IPS-18c (cell line): ENCODE data around the gene STAT6.

Experiments used
- H3K4me3 ChIP-seq: 2 replicates; pipeline ENCODE4 v1.7.0; 2013; ENCODE audit warnings: low read depth, mild to moderate bottlenecking, low read length, moderate library complexity; ENCODE audit not compliant: insufficient read depth
- H3K9me3 ChIP-seq: one replicate; pipeline ENCODE4 v1.6.1; 2013; ENCODE audit warnings: mild to moderate bottlenecking, low read length, moderate library complexity; ENCODE audit not compliant: control insufficient read depth, insufficient read depth

STAT6 gene

DNA sequence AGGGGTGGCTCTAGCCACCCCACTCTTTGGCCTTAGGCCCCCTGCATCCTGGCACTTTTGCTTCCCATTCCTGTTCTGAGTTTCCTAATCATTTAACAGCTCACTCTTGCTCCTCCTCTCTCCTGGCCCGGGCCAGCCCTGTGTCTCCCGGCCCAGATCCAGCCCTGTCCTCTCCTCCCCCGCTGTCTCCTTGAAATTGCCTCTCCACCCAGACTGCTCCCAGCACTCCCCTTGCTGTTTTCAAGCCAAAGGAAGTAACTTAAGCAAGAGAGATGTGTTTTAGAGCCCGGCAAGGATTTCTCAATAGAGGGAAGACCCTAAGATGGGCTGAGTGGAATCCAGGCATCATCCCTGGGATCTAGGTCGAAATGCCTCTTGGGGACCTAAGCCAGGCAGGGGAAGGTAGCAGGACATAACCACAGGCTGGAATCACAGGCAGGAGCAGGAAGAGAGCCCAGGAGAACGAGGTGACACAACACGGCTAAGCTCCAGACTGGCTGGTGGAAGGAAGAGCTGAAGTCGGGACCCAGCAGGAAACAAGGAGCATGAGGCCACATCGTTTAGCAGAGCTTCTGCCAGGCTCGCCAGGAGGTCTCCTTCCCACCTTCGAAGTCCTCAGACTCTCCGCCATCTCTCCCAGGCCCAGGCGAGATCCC is 38.2 kb upstream of the STAT6 start:
- Histone ChIP-seq H3K9me3 (peaks cover 3% of the 10 kb centered on the region), H3K4me3 (no peak overlapping the region)

DNA sequence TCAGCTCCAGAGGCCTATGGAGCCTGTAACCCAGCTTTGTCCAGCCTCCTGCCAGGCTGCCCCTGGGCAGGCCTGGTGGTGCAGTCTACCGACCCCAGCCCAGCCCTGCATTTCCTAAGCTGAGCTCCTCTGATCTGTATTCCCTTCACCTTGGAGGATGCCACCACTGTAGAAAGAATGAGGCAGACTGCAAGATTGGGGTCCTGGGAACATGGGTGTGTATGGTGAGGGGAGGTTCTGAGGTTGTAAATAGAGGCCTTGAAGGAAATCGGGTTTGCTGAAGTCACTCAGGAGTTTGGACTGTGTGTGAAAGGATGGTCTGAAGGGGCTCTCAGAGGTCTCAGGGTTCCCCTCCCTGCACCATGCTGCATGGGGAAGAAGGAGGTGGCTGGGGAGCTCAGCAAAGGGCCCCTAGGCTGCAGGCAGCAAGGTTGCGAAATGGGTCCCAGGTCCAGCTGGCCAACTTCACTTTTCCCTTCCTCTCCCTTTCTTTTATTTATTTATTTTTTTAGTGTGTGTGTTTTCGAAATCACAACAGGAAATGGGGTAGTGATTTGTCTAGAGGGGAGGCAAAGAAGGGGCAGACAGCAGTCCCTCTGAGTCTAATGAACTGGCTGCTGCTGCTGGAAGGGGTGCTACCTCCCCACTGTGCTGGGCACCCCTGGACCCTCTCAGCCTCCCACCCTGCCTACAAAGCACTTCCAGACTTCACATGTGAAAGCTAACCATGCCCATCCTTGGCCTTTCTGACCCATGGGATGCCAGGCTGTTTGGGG is 37.5 kb upstream of the STAT6 start:
- H3K4me3 ChIP-seq, result no peak overlapping the region
- peaks cover 3% of the 10 kb centered on the region for H3K9me3 ChIP-seq

DNA sequence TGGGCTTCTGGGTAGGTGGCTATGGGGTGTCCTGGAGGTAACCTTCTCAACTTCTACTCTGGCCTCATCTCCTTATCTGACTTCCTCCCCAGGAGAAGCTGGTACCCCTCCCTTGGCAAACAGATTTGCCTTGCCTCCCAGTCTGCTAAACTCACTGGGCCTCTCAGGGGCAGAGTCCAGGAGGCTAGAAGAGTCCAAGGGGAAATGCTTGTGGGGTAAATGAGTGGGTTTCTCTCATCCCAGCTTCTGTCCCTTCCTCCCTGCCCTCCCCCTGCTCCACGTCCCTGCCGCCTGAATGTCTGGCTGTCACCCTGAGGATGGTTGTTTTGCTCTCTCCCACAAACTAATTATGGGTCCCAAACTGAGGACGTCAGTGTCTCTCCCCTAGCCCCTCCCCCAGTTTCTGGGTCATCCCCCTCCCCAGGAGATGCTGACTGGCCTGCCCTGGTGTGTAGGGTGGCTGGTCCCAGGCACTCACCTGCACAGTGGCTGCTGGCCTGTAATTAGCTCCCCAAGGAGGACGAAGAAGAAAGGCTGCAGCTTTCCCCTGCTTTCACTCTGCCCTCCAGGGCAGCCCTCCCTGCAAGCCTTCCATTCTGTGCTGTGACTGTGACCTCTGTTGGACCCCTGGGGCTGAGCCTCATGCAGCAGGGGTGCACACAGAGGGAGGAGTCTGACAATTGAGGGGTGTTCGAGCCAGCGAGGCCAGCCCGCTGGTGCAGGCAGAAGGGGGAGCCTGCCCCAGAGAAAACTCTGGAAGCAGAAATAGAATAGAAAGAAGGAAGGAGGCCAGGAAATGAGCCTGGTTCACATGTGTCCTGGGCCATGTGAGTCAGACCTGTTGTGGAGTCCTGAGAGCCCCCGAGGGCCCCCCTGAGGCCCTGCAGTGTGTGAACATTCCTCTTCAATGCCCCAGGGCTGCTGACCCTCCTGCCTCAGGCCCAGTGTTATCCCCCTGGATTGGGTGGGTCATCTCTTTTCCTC is 36.1 kb upstream of the STAT6 start, which contains the start of gene LRP1-AS:
LRP1-AS (minus strand) TSS at position 659 of the 984 bp plus-strand sequence.
- Histone ChIP-seq H3K4me3 (no peak within 1 kb of the TSS), H3K9me3 (peaks cover 3% of the 10 kb centered on the region)

DNA sequence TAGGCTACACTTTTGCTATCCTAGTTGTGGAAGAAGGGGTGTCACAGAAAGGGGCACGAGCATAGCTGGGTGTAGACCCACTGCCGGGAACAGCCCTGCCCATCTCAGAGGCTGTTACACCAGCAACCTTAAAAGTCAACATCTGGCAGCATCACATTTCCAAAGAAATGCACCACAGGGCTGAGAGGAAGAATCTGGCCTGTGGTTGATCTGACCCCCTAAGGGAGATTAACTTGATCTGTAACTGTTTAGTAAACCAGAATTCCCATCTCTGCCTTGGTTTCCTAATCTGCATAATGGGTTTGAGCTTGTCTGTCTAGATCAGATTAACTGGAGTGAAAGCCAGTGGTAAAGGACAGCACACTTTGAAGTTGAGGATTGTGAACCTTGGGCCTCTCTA is 34.9 kb upstream of the STAT6 start:
- Histone ChIP-seq H3K4me3 (no peak overlapping the region), H3K9me3 (peaks cover 3% of the 10 kb centered on the region)

DNA sequence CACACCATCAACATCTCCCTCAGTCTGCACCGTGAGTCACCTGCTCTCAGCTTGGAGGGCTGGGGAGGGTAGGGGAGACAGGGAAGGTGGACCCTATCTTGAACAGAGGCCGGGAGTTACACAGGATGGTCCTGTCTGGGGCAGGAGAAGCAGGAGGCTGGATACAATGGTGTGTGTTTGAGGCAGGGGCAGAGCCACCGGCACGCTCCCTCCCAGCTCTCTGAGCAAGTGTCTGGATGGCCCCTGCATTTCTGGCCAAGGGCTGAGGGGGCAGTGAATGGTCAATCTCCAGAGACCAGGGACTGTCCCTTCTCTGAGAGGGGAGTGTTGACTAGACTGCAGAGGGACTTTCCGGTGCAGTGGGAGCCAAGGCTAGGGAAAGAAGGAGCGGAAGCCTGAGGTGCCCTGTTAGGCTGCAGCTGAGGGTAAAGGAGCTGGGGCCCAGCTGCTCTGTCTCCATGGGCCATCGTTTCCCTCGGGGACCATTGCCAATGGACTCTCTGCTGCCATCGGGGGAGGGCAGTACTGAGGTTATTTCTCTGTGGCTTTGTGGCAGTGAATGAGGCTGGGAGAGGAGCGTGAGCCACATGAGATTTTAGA is 34.4 kb upstream of the STAT6 start:
- peaks cover 3% of the 10 kb centered on the region for H3K9me3 ChIP-seq
- no peak overlapping the region for H3K4me3 ChIP-seq

DNA sequence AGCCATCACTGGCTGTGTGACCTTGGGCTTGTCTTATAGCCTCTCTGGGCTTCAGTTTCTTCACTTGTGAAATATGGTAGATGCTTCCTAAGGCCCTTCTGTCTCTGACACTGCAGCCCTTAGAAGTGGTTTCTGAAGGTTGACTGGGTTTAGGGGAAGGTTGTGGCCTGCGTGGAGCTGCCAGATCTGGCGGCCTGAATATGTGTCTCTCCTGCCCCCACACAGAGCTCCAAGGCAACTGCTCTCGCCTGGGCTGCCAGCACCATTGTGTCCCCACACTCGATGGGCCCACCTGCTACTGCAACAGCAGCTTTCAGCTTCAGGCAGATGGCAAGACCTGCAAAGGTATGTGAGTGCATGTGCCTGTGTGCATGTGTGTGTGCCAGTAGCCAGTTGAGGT is 32.3 kb upstream of the STAT6 start:
- no peak overlapping the region for H3K4me3 ChIP-seq
- no peaks in the 10 kb centered on the region for H3K9me3 ChIP-seq

DNA sequence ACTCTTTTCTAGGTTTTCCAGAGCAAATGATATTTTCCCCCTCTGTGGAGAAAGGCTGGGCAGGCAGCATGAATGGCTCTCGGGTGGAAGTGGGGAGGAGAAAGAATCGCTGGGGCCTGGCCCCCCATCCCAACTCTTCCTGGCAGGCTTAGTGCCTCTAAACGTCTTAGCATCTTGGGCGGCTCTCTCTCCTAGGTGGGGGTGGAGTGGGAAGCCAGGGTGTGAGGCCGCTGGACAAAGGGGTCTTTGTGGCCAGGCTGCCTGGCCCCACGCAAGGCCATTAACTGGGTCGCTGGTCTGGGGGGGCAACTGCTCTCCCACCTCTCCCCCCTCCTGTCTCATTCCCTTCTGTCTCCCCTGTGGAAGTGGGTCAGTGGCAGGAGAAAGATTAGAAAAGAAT is 31.6 kb upstream of the STAT6 start:
- H3K9me3 ChIP-seq, result no peaks in the 10 kb centered on the region
- no peak overlapping the region for H3K4me3 ChIP-seq

DNA sequence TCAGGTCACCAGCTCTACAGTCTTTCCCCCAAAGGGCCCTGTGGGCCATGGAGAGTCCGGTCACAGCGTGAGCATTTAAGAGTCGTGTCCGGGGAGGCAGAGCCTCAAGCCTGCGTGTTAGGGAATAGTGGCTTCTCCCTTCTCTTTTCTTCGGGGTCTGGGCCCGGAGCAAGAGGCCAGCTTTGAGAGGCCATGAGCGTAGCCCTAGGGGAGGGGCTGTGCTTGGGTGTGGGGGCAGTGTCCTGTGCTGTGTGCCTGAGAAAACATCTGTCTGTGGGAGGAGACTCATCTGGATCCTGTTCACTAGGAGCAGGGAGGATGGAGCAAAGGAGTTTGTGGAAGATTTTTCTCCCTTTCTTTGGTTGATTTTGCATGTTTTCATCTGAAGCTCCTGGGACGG is 31.0 kb upstream of the STAT6 start:
- H3K4me3 ChIP-seq, result no peak overlapping the region
- H3K9me3 ChIP-seq, result no peaks in the 10 kb centered on the region

DNA sequence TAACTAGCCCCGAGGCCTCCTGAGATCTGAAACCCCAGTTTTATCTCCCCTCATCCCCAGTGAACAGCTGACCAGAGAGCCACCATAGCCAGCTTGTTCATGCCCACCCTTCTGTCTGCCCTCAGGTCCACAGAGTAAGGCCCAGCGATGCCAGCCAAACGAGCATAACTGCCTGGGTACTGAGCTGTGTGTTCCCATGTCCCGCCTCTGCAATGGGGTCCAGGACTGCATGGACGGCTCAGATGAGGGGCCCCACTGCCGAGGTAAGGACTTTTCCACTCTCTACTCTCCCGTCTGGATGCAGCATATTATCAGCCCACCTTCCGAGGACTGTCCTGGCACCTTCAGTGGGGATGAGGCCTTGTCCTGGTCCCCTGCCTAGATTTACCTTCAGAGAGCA is 30.1 kb upstream of the STAT6 start:
- Histone ChIP-seq H3K9me3 (no peaks in the 10 kb centered on the region), H3K4me3 (no peak overlapping the region)

DNA sequence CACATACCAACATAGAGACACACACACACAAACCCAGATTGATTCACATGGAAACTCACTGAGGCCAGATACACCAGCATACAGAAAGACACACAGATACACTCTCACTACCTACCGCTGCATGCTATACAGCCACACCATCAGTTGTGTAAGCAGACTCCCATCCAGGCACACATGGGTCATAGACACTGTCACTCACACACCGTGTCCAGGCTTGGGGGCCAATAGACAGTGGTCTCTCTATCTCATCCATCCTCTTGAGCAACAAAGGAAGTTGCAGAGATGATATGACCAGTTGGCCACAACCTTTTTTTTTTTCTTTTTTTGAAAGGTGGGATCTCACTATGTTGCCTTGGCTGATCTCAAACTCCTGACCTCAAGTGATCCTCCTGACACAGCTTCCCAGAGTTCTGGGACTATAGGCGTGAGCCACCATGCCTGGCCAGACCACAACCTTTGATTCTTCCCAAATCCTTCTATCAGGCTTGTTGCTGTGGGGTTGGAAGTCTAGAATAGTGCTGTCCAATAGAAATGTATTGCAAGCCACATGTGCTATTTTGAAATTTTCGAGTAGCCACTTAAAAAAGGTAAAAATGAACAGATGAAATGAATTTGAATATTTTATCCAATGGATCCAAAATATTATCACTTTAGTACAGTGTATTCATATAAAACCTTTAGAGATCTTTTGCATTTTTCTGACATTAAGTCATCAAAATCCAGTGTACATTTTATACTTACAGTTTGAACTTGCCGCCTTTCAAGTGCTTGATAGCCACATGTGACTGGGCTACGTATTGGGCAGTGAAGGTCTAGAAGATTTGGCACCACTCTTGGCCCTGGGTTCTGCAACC is 28.9 kb upstream of the STAT6 start:
- no peak overlapping the region for H3K4me3 ChIP-seq
- no peaks in the 10 kb centered on the region for H3K9me3 ChIP-seq

DNA sequence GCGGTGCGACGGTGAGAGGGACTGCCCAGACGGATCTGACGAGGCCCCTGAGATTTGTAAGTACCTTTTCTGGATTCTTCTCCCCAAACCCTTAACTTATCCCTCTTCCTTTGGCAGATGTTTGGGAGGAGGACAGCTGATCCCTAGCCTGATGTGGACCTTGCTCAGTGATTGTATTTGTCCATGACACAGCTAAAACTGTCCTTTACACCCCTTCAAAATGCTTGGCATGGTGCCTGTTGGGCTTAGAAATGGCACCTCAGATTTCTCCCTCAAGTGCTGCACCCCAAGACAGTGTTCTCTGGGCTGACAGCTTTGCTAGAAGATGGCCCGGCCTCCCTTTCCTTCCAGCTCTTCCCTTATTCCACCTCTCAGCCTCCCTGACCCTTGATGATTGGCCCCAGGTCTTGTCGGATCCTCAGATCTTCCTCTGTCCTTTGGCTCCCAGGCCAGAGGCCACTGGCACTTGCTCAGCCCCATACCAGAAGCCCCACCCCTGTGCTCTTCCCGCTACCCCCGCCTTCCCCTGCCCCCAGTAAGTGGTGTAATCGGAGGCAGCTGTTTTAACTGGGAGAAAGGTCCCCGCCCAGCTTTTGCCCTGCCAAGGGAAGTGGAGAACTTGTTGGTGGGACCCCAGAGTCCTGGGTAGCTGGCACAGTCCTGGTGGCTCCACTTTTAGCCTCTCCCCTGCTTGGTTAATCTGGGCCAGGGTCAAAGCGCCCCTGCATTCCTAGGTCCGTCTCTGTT is 27.5 kb upstream of the STAT6 start:
- Histone ChIP-seq H3K4me3 (no peak overlapping the region), H3K9me3 (no peaks in the 10 kb centered on the region)

DNA sequence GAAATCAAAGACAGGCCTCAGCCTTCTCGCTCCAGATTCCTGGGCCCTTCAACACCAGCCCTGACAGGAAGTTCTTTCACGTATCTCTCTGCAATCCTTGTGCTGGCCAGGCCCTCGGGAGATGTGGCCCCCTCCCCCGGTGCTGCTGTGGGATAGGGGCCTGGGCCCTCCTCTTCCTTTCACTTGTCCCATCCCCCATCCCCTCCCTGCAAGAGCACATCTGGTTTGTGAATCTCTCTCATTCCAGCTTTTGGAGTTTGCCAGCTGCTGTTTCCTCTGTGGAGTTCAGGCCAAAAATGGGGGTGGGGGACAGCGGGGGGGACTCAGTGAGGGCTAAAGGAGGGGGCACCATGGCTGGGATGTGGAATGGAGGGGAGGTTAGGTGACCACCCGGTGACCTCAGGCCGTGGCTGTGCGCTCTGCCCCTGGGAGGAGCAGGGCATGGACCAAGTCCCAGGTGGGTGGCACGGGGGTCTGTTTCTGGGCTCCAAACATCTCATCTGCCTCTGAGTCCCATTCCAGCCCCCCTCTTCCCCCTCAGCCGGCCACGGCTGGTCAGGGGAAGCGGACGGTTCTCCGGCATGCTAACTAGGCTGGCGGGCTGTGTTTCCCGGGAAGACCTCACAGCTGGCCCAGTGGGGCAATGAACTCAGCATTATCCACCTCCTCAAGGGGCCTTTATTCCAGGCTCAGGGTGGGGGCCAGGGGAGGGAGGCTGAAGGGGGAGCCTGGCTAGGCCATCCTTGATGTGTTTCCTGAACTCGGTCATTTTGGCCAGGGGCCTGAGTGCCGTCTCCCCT is 24.6 kb upstream of the STAT6 start:
- Histone ChIP-seq H3K4me3 (peak overlapping the region; percentile 16; the same call in 1 of the 2 replicates), H3K9me3 (no peaks in the 10 kb centered on the region)

DNA sequence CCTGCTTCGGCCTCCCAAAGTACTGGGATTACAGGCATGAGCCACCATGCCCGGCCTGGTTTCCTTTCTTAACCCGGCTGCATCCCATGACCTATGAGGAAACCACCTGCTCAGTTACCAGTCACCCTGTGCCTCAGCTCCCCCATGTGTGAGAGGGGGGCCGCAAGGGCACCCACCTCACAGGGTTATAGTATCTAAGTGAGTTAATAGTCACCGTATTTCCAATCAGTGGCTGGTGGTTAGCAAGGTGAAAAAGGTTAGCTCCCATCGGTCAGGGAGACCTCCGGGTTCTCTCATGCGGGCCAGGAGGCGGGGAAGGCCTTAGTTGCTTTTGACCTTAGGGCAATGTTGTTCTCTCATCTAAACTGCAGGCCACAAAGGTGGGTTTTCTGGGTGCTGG is 23.8 kb upstream of the STAT6 start:
- no peaks in the 10 kb centered on the region for H3K9me3 ChIP-seq
- 0 out of 2 replicates have a peak overlapping the region, but pooled peaks have one; percentile 4 for H3K4me3 ChIP-seq

DNA sequence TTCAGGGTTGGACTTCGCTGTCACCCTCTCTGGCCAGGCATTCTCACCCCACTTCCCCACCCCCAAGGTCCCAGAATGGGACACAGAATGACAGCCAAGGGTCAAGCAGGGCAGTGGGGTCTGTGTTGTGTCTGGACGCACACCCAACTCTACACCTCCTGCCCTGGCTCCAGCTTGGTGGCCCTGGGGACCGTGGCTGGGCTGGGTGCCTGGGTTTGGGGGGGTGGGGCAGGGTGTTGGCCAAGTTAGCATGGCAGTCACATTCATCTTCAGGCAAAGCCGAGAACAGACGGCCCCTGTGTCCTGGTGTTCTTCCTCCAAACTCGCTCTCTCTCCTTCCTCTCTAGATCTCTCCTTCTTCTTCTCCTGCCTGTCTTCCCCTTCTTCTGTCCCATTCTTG is 22.8 kb upstream of the STAT6 start:
- no peak overlapping the region for H3K4me3 ChIP-seq
- H3K9me3 ChIP-seq, result no peaks in the 10 kb centered on the region

DNA sequence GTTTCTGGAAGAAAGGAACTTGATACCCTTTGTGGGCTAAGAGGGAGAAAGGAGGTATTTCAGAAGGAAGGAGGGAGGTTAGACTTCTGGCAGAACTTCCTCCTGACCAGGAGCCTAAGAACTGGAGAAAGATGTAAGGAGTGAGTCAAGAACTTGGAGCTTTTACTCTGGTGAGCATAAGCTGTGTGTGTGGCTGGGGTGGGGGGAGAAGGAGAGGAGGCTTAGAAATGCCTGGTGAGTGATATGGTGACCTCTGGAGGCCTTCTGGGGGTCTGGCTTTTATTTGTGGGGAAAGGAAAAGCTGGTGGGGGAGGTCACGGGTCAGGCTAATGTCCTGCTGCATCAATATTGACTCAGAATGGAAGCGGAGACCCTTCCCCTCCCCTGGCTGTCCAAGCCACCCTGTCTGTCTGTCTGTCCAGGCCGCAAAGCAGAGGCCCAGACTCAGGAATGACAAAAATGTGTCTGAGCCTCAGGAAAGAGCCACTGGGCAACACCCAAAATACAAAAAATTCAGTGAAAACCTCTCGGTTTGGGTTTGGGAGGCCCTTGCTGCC is 21.9 kb upstream of the STAT6 start:
- Histone ChIP-seq H3K9me3 (no peaks in the 10 kb centered on the region), H3K4me3 (no peak overlapping the region)
